ENCODE measurements around the gene TMEM170B.

Gene TMEM170B

DNA sequence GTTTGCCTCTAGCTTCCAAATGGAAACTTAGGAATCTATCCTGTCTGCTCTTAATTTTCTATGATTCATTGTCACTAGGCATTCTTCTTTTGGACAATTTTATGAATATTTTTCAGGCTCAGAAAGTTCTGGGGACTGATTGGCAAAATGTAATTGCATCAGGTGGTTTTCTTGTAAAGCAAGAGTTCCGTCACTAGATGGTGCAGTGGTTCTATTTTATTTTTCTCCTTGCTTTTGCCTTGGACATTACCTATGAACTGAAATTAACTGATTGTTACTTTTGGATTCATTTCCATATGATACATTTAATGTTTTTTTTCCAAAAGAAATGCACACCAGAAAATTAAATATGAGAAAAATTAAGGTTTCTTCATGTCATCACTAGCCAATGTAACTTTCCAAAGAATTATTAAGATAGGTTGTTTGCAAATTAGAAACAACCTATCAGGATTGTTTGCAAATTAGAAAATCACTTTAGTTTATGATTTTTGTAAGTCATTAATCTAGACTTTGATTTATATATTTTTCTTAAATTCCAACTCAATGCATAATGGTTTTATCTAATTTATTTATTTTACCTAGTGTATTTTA is 48.0 kb downstream of the TMEM170B start:
- H3K9me3 Mint-ChIP-seq, result no peaks in the 10 kb centered on the region
- DNase-seq (ENCODE audit: low spot score), result no peak
- H3K27ac Mint-ChIP-seq, result no peak overlapping the region
- no peak overlapping the region for H3K4me3 Mint-ChIP-seq
- no peaks in the 10 kb centered on the region for H3K4me1 Mint-ChIP-seq (ENCODE audit: low read depth)
- no peaks in the 10 kb centered on the region for H3K36me3 Mint-ChIP-seq (ENCODE audit: low read depth)
- H3K27me3 Mint-ChIP-seq (ENCODE audit: low read depth), result peaks cover 5% of the 10 kb centered on the region

DNA sequence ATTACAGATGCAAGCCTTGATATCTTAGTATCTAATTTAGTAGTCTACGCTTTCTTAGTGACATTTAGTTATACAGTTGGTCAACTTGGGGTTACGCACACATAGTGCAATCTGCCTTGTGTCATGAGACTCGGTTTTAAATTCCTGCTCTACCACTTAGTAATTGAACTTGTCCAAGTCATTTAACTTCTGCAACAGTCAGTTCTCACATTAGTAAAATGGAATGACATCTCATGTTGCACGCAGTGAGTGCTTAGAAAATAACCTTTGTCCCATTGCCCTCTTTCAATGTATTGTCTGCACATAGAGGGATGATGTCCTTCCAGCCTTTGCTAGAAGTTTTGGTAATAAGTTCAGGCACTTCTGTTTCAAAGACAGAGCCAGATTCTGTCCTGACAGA is 48.6 kb downstream of the TMEM170B start:
- peaks cover 5% of the 10 kb centered on the region for H3K27me3 Mint-ChIP-seq (ENCODE audit: low read depth)
- H3K4me3 Mint-ChIP-seq, result no peak overlapping the region
- no peak for DNase-seq (ENCODE audit: low spot score)
- H3K27ac Mint-ChIP-seq, result no peak overlapping the region
- H3K36me3 Mint-ChIP-seq (ENCODE audit: low read depth), result no peaks in the 10 kb centered on the region
- H3K9me3 Mint-ChIP-seq, result no peaks in the 10 kb centered on the region
- no peaks in the 10 kb centered on the region for H3K4me1 Mint-ChIP-seq (ENCODE audit: low read depth)

DNA sequence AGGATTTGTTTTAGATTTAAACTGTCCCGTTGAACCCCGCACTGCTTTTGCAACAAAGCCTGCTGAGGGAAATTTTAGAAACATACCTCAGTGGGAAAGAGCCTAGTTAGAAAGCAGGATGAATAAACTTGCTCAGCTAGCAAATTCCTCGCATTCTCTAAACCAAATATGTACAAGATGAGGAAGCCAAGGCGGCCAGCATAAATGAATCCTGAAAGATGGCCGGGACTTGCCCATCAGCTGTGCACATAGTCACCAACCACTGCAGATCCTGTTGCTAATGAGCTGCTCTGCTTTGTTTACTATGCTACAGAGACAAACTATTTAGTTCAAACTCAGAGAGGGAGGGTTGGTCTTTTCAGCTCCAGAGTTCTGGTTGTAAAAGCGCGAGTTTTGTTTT is 49.0 kb downstream of the TMEM170B start:
- no peaks in the 10 kb centered on the region for H3K36me3 Mint-ChIP-seq (ENCODE audit: low read depth)
- no peaks in the 10 kb centered on the region for H3K9me3 Mint-ChIP-seq
- no peaks in the 10 kb centered on the region for H3K4me1 Mint-ChIP-seq (ENCODE audit: low read depth)

DNA sequence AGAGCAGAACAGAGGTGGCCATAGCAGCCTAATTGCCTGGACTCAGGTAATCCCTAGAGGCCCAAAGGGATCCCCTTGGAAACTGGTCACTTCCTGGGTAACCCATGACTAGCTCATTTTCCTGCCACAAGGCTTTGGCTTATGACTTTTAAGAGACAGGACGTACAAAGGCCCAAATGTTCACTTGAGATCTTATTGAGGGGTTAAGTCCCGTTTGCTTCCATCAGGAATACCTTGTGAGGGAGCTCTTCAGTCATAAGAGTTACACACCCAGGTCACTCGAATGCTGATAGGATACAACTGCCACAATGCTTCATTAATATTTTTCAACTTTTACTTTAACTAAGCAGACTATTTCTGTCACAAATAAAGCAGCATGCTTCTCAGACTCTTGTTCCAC is 51.7 kb downstream of the TMEM170B start:
- Mint-ChIP-seq H3K4me1 (ENCODE audit: low read depth) (no peaks in the 10 kb centered on the region), H3K36me3 (ENCODE audit: low read depth) (no peaks in the 10 kb centered on the region), H3K9me3 (no peaks in the 10 kb centered on the region), H3K27me3 (ENCODE audit: low read depth) (peaks cover 5% of the 10 kb centered on the region), H3K4me3 (no peak overlapping the region), H3K27ac (no peak overlapping the region)
- no peak for DNase-seq (ENCODE audit: low spot score)

More for the DNA sequence above, 49.0 kb downstream of the TMEM170B start:
- Mint-ChIP-seq H3K27ac (no peak overlapping the region), H3K4me3 (no peak overlapping the region), H3K27me3 (ENCODE audit: low read depth) (peaks cover 5% of the 10 kb centered on the region)
- no peak for DNase-seq (ENCODE audit: low spot score)

DNA sequence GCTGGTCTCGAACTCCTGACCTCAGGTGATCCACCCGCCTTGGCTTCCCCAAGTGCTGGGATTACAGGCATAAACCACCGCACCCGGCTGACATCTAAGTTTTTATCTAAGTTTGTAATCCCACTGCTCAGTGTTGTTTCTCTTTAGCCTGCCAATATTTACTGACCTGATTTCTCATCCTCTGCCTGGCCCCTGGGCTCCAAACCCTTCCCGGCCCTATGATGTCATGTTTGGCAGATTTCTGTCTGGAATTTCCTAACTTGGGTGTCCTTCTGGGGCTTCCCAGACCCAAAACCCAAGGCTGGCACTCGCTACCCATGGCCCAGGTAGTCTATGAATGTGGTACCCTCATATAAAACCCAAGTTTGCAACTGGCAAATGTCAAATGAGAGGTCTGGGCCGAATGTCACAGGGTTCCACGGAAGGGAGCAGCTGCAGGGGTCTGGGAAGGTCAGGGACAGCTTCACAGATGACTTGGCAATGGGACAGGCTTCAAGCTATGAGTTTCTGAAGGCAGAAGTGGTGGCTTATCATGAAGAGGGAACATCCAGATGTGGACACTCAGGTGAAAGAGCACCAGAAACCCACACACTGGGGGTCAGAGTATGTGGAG is 54.9 kb downstream of the TMEM170B start:
- Mint-ChIP-seq H3K4me3 (no peak overlapping the region), H3K9me3 (no peaks in the 10 kb centered on the region), H3K4me1 (ENCODE audit: low read depth) (no peaks in the 10 kb centered on the region), H3K27ac (no peak overlapping the region), H3K36me3 (ENCODE audit: low read depth) (no peaks in the 10 kb centered on the region), H3K27me3 (ENCODE audit: low read depth) (no peaks in the 10 kb centered on the region)
- no peak for DNase-seq (ENCODE audit: low spot score)

DNA sequence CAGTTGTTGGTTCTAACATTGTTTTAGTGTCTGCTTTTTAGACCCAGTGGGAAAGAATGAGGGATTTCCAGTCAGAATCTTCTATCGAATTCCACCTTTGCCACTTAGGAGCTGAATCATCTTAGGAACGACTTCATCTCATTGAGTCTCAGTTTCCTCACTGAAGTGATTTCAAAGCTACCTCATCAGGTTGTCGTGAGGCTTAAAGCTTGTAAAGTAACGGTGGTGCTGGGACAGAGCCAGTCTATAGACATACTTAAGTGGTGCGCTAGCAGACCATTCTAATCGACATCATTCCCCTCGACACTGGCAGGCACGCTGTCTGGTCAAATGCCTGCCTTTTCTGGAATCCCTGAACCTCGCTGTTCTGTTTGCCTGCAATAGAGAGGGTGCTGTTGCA is 55.5 kb downstream of the TMEM170B start:
- H3K4me1 Mint-ChIP-seq (ENCODE audit: low read depth), result no peaks in the 10 kb centered on the region
- H3K27ac Mint-ChIP-seq, result no peak overlapping the region
- no peaks in the 10 kb centered on the region for H3K36me3 Mint-ChIP-seq (ENCODE audit: low read depth)
- DNase-seq (ENCODE audit: low spot score), result no peak
- no peaks in the 10 kb centered on the region for H3K9me3 Mint-ChIP-seq
- no peaks in the 10 kb centered on the region for H3K27me3 Mint-ChIP-seq (ENCODE audit: low read depth)
- no peak overlapping the region for H3K4me3 Mint-ChIP-seq

DNA sequence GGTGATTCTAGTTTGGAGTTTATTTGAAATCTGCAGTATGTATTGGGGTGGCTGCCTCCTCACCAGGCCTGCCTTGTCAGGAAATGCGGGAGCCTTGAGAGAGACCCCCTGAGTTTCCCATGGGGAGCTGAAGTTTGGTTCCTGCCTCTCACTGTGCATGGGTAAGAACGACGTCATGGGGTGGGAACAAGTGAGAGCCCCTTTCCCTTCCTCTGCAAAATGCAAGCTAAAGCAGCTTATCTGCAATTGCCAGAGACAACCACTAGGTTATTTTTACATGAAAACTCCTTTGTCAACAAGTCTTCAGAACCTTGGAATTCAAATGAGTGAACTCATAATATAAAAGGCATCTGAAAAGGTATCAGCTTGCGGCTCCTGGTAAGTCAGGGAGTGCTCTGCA is 58.4 kb downstream of the TMEM170B start:
- Mint-ChIP-seq H3K9me3 (no peaks in the 10 kb centered on the region), H3K27ac (no peak overlapping the region), H3K4me1 (ENCODE audit: low read depth) (no peaks in the 10 kb centered on the region), H3K27me3 (ENCODE audit: low read depth) (peaks cover 2% of the 10 kb centered on the region), H3K4me3 (no peak overlapping the region), H3K36me3 (ENCODE audit: low read depth) (no peaks in the 10 kb centered on the region)
- DNase-seq (ENCODE audit: low spot score), result no peak

DNA sequence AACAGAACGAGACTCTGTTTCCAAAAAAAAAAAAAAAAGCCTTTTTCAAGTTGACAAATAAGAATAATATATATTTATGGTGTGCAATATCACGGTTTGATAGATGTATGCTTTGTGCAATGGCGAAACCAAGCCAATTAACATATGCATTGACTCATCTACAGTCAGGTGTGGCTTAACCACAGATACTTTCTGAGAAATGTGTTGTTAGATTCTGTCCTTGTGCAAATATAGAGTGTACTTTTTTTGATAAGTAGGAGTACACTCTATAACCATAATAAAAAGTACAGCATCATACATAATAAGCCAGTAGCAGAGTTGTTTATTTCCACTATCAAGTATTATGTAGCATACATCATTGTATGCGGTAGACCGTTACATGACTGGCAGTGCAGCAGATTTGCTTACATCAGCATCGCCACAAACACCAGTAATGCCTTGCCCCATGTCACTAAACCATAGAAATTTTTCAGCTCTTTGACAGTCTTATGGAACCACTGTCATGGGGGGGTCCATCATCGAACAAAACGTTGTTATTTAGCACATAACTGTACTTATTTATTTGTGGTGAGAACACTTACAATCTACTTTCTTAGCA is 59.2 kb downstream of the TMEM170B start:
- Mint-ChIP-seq H3K4me1 (ENCODE audit: low read depth) (no peaks in the 10 kb centered on the region), H3K27me3 (ENCODE audit: low read depth) (peaks cover 2% of the 10 kb centered on the region), H3K9me3 (no peaks in the 10 kb centered on the region), H3K4me3 (no peak overlapping the region), H3K27ac (no peak overlapping the region), H3K36me3 (ENCODE audit: low read depth) (no peaks in the 10 kb centered on the region)
- DNase-seq (ENCODE audit: low spot score), result no peak

DNA sequence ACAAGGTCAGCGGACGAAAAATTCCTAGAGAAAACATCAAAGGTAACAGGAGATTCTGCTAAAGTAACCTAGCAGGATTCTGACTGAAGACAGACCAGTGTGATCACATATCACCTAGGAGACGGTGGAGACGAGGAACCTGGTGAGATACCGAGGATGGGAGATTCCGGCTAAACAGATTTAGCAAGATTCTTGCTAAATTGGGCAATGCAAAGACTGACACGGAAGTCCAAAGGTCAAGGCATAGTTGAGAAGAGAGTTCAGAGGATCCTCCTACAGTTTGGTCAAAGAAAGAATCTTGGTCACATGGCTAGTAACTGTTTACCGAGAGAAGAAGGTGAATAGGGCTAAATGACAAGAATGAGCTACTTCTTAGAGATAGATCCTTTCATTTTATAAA is 61.1 kb downstream of the TMEM170B start:
- DNase-seq (ENCODE audit: low spot score), result no peak
- Mint-ChIP-seq H3K4me1 (ENCODE audit: low read depth) (no peaks in the 10 kb centered on the region), H3K27me3 (ENCODE audit: low read depth) (peaks cover 9% of the 10 kb centered on the region), H3K9me3 (no peaks in the 10 kb centered on the region), H3K4me3 (no peak overlapping the region), H3K27ac (no peak overlapping the region), H3K36me3 (ENCODE audit: low read depth) (no peaks in the 10 kb centered on the region)

DNA sequence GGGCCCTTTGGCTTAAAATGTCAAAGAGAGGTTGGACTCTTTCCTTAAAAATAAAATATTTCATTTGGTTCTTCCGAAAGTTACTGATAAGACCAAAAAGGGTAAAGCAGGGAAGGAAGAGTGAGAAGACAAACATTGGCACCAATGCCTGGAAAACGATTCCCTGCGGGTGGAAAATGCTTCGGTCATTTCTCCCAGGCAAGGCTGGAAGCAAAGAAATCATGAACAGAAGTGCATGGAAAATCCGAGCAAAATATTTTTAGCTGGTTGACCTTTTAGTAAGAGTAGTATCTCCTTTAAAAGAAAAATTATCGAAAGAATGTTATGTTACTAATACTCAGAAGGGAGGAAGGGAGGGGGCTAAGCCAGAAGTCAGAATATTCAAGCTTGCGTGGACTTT is 62.7 kb downstream of the TMEM170B start:
- H3K27me3 Mint-ChIP-seq (ENCODE audit: low read depth), result peaks cover 14% of the 10 kb centered on the region
- H3K4me3 Mint-ChIP-seq, result no peak overlapping the region
- H3K4me1 Mint-ChIP-seq (ENCODE audit: low read depth), result no peaks in the 10 kb centered on the region
- H3K36me3 Mint-ChIP-seq (ENCODE audit: low read depth), result no peaks in the 10 kb centered on the region
- DNase-seq (ENCODE audit: low spot score), result no peak
- no peak overlapping the region for H3K27ac Mint-ChIP-seq
- no peaks in the 10 kb centered on the region for H3K9me3 Mint-ChIP-seq

DNA sequence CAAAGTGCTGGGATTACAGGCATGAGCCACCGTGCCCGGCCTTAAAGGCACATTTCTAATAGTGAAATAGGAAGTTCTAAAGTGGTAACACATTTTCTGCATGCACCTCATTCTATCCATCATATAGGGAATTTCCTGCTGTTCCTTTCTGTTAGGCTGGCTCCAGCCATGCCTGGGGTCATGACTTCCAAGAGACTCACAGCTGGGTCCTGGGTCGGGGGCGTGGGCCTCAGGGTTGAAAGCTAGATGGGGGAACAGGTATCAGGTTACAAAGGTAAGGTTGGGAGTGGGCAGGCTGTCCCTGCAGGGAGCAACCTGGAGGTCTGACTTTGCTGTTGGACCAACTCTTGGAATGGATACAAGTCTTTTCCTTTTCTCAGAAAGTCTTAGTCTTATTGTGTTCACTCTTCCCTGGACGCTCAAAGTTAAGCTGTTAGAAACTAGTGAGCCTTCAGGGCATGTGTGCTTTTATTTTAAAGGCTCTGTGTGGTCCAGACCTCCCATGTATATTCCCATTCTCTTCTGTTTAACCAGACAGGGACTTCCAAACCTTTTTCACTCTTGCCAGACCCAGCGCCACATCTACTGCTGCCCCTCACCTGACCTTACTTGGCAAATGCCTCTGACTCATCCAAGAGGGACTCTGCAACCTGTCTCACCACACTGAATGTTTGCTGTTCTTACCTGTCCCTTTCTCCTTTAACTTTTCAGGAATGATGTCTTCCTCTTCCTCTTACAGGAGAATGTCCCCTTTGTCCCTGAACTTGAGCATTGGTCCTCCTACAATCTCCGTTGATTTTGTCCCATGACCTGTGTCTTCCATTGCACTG is 64.4 kb downstream of the TMEM170B start:
- Mint-ChIP-seq H3K4me3 (no peak overlapping the region), H3K9me3 (no peaks in the 10 kb centered on the region), H3K36me3 (ENCODE audit: low read depth) (no peaks in the 10 kb centered on the region), H3K27ac (no peak overlapping the region), H3K4me1 (ENCODE audit: low read depth) (no peaks in the 10 kb centered on the region), H3K27me3 (ENCODE audit: low read depth) (peaks cover 14% of the 10 kb centered on the region)
- no peak for DNase-seq (ENCODE audit: low spot score)

DNA sequence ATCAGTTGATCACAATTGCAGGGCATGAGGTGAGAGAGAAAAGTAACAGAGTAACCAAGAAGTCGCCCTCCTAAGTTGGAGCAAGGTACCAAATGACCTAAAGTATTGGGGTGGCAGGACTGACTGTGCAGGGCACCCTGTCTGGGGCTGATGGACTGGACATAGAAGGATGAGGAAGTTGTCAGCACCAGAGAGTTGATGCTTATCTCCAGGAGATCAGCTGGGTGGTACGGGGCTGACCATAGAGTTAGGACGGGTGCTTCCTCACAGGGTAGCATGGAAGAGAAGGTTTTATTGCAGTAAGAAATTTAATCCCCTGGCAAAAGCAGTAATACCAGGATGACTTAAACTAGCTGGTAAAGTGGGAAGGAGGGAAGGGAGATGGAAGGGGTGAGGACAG is 66.7 kb downstream of the TMEM170B start:
- Mint-ChIP-seq H3K36me3 (ENCODE audit: low read depth) (no peaks in the 10 kb centered on the region), H3K4me1 (ENCODE audit: low read depth) (no peaks in the 10 kb centered on the region), H3K4me3 (no peak overlapping the region), H3K27me3 (ENCODE audit: low read depth) (peaks cover 14% of the 10 kb centered on the region), H3K9me3 (no peaks in the 10 kb centered on the region), H3K27ac (no peak overlapping the region)
- no peak for DNase-seq (ENCODE audit: low spot score)

DNA sequence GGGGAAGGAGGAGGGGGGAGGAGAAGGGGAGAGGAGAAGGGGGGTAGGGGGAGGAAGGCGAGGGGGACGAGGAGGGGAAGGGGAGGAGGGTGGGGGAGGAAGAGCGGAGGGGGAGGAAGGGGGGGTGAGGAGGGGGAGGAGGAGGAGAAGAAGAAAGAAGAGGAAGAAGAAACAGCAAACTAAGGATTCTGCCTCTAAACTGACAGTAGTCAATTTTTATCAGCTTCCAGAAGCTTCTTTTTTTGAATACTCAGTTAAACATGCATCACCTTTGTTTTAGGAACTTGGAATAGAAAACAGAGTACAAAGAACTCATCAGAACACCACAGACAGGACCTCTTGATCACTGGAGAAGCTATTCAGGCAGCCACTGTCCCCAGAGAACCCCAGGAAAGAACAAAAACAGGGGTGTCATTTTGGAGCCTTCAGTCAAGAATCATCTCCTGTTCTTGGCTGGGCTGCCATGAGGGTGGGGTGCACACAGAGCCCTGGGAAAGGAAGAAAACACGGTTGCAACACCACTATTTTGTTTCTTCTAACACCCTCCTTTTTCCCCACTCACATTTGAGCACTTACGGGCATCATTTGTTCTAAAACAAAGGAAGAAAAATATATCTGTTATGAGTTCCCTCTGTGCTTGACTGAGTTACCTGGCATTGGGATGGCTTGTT is 67.4 kb downstream of the TMEM170B start:
- no peak for DNase-seq (ENCODE audit: low spot score)
- Mint-ChIP-seq H3K9me3 (no peaks in the 10 kb centered on the region), H3K27me3 (ENCODE audit: low read depth) (peaks cover 14% of the 10 kb centered on the region), H3K4me3 (no peak overlapping the region), H3K36me3 (ENCODE audit: low read depth) (no peaks in the 10 kb centered on the region), H3K27ac (no peak overlapping the region), H3K4me1 (ENCODE audit: low read depth) (no peaks in the 10 kb centered on the region)

DNA sequence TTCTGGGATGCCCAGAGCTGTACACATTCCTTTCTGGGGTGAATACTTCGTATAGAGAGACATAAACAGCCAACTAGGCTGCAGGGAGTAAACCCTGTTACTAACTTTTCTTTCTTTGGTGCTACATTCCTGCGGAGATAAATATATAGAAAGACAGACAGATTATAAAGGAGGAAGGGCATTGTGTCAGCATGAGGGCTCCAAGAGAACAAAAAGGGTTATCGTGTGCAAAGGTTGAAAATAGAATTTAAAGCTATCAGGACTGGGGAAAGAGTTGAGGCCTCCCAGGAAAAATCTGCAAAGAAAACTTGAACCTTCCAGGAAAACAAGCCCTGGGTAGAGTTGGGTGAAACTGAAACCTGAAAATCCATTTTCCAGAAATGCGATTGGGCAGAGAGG is 68.0 kb downstream of the TMEM170B start:
- no peaks in the 10 kb centered on the region for H3K4me1 Mint-ChIP-seq (ENCODE audit: low read depth)
- H3K36me3 Mint-ChIP-seq (ENCODE audit: low read depth), result no peaks in the 10 kb centered on the region
- H3K9me3 Mint-ChIP-seq, result no peaks in the 10 kb centered on the region
- no peak overlapping the region for H3K4me3 Mint-ChIP-seq
- H3K27me3 Mint-ChIP-seq (ENCODE audit: low read depth), result peaks cover 14% of the 10 kb centered on the region
- DNase-seq (ENCODE audit: low spot score), result no peak
- H3K27ac Mint-ChIP-seq, result no peak overlapping the region
